ENCODE results near the gene ZC3HAV1L.

DNA sequence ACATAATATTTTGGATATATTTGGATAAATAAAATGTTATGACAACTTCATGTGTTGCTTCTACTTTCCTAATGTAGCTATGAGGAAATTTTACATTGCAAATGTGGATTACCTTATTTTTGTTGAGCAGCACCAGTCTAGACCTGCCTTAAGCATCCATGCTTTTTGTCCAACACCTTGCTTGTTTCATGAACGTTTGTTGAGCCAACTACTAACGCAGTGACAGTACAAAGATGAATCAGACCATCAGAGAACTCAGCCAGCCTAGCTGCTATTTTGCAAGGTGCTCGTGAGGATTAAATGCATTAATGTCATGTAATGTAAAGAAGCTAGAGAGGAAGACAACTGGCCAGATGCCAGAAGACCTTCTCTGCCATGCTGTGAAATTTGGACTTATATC lies 1.1 kb upstream of the ZC3HAV1L start:
- TF ChIP-seq, protein P1, sequence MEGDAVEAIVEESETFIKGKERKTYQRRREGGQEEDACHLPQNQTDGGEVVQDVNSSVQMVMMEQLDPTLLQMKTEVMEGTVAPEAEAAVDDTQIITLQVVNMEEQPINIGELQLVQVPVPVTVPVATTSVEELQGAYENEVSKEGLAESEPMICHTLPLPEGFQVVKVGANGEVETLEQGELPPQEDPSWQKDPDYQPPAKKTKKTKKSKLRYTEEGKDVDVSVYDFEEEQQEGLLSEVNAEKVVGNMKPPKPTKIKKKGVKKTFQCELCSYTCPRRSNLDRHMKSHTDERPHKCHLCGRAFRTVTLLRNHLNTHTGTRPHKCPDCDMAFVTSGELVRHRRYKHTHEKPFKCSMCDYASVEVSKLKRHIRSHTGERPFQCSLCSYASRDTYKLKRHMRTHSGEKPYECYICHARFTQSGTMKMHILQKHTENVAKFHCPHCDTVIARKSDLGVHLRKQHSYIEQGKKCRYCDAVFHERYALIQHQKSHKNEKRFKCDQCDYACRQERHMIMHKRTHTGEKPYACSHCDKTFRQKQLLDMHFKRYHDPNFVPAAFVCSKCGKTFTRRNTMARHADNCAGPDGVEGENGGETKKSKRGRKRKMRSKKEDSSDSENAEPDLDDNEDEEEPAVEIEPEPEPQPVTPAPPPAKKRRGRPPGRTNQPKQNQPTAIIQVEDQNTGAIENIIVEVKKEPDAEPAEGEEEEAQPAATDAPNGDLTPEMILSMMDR (IDR thresholded peaks at IDR 0.05 in 2 of 3, conservative IDR thresholded peaks at IDR 0.05 in 1 of 3; ENCODE audit: borderline replicate concordance in 1 of 3, insufficient read depth in 1 of 3, low read depth in 2 of 3, low read length in 2 of 3) = no peak
- TF ChIP-seq POLR2AphosphoS5 (IDR thresholded peaks at IDR 0.05; ENCODE audit: low read depth, low read length) = no peak
- no peak for TF ChIP-seq POLR2A (IDR thresholded peaks at IDR 0.05; ENCODE audit: borderline replicate concordance, extremely low read depth, insufficient read depth, insufficient read length)
- TF ChIP-seq, protein P2, sequence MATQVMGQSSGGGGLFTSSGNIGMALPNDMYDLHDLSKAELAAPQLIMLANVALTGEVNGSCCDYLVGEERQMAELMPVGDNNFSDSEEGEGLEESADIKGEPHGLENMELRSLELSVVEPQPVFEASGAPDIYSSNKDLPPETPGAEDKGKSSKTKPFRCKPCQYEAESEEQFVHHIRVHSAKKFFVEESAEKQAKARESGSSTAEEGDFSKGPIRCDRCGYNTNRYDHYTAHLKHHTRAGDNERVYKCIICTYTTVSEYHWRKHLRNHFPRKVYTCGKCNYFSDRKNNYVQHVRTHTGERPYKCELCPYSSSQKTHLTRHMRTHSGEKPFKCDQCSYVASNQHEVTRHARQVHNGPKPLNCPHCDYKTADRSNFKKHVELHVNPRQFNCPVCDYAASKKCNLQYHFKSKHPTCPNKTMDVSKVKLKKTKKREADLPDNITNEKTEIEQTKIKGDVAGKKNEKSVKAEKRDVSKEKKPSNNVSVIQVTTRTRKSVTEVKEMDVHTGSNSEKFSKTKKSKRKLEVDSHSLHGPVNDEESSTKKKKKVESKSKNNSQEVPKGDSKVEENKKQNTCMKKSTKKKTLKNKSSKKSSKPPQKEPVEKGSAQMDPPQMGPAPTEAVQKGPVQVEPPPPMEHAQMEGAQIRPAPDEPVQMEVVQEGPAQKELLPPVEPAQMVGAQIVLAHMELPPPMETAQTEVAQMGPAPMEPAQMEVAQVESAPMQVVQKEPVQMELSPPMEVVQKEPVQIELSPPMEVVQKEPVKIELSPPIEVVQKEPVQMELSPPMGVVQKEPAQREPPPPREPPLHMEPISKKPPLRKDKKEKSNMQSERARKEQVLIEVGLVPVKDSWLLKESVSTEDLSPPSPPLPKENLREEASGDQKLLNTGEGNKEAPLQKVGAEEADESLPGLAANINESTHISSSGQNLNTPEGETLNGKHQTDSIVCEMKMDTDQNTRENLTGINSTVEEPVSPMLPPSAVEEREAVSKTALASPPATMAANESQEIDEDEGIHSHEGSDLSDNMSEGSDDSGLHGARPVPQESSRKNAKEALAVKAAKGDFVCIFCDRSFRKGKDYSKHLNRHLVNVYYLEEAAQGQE (IDR thresholded peaks at IDR 0.05; ENCODE audit: low read depth) = no peak
- no peak for TF ChIP-seq EZH2 (IDR thresholded peaks at IDR 0.05)
- no peak for TF ChIP-seq EZH2phosphoT487 (IDR thresholded peaks at IDR 0.05; ENCODE audit: borderline replicate concordance)
- TF ChIP-seq ZFX (IDR thresholded peaks at IDR 0.05) = no peak
- TF ChIP-seq SRF (IDR thresholded peaks at IDR 0.05; ENCODE audit: low read depth) = no peak
- no peak for TF ChIP-seq FOSL1 (IDR thresholded peaks at IDR 0.05; ENCODE audit: low read depth)
- no peak for TF ChIP-seq SIN3A (IDR thresholded peaks at IDR 0.05; ENCODE audit: low read depth)
- no peak for TF ChIP-seq JUND (IDR thresholded peaks at IDR 0.05)
- TF ChIP-seq, protein P3, sequence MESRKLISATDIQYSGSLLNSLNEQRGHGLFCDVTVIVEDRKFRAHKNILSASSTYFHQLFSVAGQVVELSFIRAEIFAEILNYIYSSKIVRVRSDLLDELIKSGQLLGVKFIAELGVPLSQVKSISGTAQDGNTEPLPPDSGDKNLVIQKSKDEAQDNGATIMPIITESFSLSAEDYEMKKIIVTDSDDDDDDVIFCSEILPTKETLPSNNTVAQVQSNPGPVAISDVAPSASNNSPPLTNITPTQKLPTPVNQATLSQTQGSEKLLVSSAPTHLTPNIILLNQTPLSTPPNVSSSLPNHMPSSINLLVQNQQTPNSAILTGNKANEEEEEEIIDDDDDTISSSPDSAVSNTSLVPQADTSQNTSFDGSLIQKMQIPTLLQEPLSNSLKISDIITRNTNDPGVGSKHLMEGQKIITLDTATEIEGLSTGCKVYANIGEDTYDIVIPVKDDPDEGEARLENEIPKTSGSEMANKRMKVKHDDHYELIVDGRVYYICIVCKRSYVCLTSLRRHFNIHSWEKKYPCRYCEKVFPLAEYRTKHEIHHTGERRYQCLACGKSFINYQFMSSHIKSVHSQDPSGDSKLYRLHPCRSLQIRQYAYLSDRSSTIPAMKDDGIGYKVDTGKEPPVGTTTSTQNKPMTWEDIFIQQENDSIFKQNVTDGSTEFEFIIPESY (IDR thresholded peaks at IDR 0.05; ENCODE audit: extremely low read depth, insufficient replicate concordance, low read length) = no peak
- no peak for TF ChIP-seq RAD21 (IDR thresholded peaks at IDR 0.05; ENCODE audit: low read depth)
